Tibial nerve (tissue), 4 donors: Measurements from ENCODE around the gene ETV1. TPM values are rescaled to one million over a fixed set of nuclear protein-coding genes. Genes with fewer than 3 reads are reported as not detected.
A peak's percentile ranks its signal among the peaks of the same experiment; 100 is the strongest.
"Not testable (repeated sequence)": the region's sequence is repeated elsewhere in the genome, so short reads cannot be mapped to it uniquely, and the experiment has no call there.

Experiments used
- DNase-seq, 2 donors: peaks; one replicate each; pipeline ENCODE4 v3.0.0-alpha.2; 2019; ENCODE audit warnings: low spot score in 2 of 2
- H3K27ac ChIP-seq, 4 donors: fragments of 200-600 bp; sonication (generic) in 3 of 4; one replicate each; pipeline ENCODE4 v1.5.1; 2017 to 2019; ENCODE audit warnings: mild to moderate bottlenecking in 1 of 4
- H3K27me3 ChIP-seq, 2 donors: fragments of 200-600 bp; sonication (generic) in 1 of 2; one replicate each; pipeline versions ENCODE4 v1.5.1 to v1.6.0; 2017 to 2019
- H3K36me3 ChIP-seq, 3 donors: fragments of 200-600 bp; sonication (generic); one replicate each; pipeline ENCODE4 v1.5.1; 2018 to 2019
- H3K4me1 ChIP-seq, 4 donors: fragments of 200-600 bp; sonication (generic) in 3 of 4; one replicate each; pipeline ENCODE4 v1.5.1; 2017 to 2019
- H3K4me3 ChIP-seq, 4 donors: fragments of 200-600 bp; sonication (generic) in 3 of 4; one replicate each; pipeline ENCODE4 v1.5.1; 2017 to 2019; ENCODE audit warnings: mild to moderate bottlenecking in 1 of 4, moderate library complexity in 1 of 4
- H3K9me3 ChIP-seq, 4 donors: fragments of 200-600 bp; sonication (generic) in 3 of 4; one replicate each; pipeline ENCODE4 v1.5.1; 2017 to 2019
- CTCF ChIP-seq, 5 experiments: fragments of 200-600 bp in 3 of 5; fragments of 450-650 bp in 2 of 5; sonication (generic) in 3 of 5; IDR thresholded peaks; one replicate each; pipeline ENCODE4 v1.5.1; 2016 to 2019; ENCODE audit warnings: antibody characterized with exemption in 5 of 5, mild to moderate bottlenecking in 3 of 5, moderate library complexity in 2 of 5
- EP300 ChIP-seq, 2 donors: sonication (generic); formaldehyde crosslinking; IDR thresholded peaks; one replicate each; pipeline ENCODE4 v1.6.1; 2017; ENCODE audit warnings: antibody characterized with exemption in 2 of 2, mild to moderate bottlenecking in 1 of 2
- POLR2A ChIP-seq, 2 donors: fragments of 450-650 bp; IDR thresholded peaks; one replicate each; pipeline ENCODE4 v1.6.1; 2017; ENCODE audit warnings: antibody characterized with exemption in 2 of 2, mild to moderate bottlenecking in 2 of 2, moderate library complexity in 2 of 2
- WGBS, 2 donors: methylation state at CpG; one replicate each; pipeline ENCODE4 v1.1.5; 2018; 5-methylcytosine and 5-hydroxymethylcytosine counted together
- total RNA-seq, 4 donors: library from RNA; depleted of rRNA; stranded (reverse); fragments of >200 nt; gene quantifications; one replicate each; pipeline ENCODE4 v1.1.0, GENCODE V29; 2016

The ETV1 gene
- total RNA-seq, 4 donors from 2014 or later, result 8.4 to 13.3 (median 10.5) TPM

- no peaks in the 10 kb centered on the region for H3K27me3 ChIP-seq
- H3K36me3 ChIP-seq, result peaks cover 0 to 34% (median 0%) of the 10 kb centered on the region in 3 donors
- 35 to 52% methylated on average over 5 of the region's 5 CpGs for WGBS, 2 donors
- DNase-seq, result no peak
- TF ChIP-seq CTCF (IDR thresholded peaks at IDR 0.05) (no peak), EP300 (IDR thresholded peaks at IDR 0.05) (no peak), POLR2A (IDR thresholded peaks at IDR 0.05) (no peak)
- H3K9me3 ChIP-seq, result no peaks in the 10 kb centered on the region
- H3K4me3 ChIP-seq, result no peak overlapping the region
- H3K4me1 ChIP-seq, result peaks cover 0 to 16% (median 0%) of the 10 kb centered on the region in 4 donors
- peak overlapping the region in 1 of 4 donors; percentile 67 for H3K27ac ChIP-seq
Observed at GRCh38 chr7:13933536-13933935, 55.9 kb downstream of the ETV1 start.

DNA sequence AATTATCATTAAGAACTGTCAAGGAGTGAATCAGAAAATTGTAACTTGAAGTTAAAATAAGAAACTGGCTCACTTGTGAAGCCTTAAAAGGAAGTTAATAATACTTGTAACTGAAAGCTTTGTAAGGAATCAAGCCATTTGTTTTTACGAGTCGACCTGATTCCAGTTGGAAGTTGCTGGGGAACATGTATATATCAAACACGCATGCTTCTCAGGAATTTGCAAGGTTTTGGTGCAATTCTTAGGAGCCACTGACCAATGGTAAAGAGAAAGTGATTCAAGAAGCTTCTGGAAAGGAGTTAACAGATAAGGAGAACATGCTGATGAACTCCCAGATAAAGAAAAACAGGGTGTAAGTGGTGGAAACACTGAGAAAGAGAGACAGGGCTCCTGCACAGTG is 56.4 kb downstream of the ETV1 start:
- Histone ChIP-seq H3K36me3 (peaks cover 0 to 38% (median 0%) of the 10 kb centered on the region in 3 donors), H3K27ac (peak overlapping the region in 1 of 4 donors; percentile 67), H3K4me3 (no peak overlapping the region), H3K4me1 (peaks cover 0 to 16% (median 0%) of the 10 kb centered on the region in 4 donors), H3K9me3 (no peaks in the 10 kb centered on the region), H3K27me3 (no peaks in the 10 kb centered on the region)
- no peak for TF ChIP-seq POLR2A (IDR thresholded peaks at IDR 0.05)
- no peak for TF ChIP-seq EP300 (IDR thresholded peaks at IDR 0.05)
- TF ChIP-seq CTCF (IDR thresholded peaks at IDR 0.05), result no peak
- DNase-seq, result no peak
- 65 to 71% methylated on average over 3 of the region's 3 CpGs for whole genome bisulfite sequencing, 2 donors

GRCh38 chr7:13932131-13932530 is 57.3 kb downstream of the ETV1 start:
- Histone ChIP-seq H3K36me3 (peaks cover 0 to 38% (median 0%) of the 10 kb centered on the region in 3 donors), H3K4me1 (peaks cover 0 to 16% (median 0%) of the 10 kb centered on the region in 4 donors), H3K27me3 (no peaks in the 10 kb centered on the region), H3K27ac (no peak overlapping the region), H3K9me3 (no peaks in the 10 kb centered on the region), H3K4me3 (no peak overlapping the region)
- TF ChIP-seq POLR2A (IDR thresholded peaks at IDR 0.05) (no peak), EP300 (IDR thresholded peaks at IDR 0.05) (no peak), CTCF (IDR thresholded peaks at IDR 0.05) (no peak)
- WGBS, 2 donors, result 95% methylated on average over 2 of the region's 2 CpGs
- no peak for DNase-seq

GRCh38 chr7:13921062-13921461 is 68.4 kb downstream of the ETV1 start:
- Histone ChIP-seq H3K27ac (peak overlapping the region in 1 of 4 donors; percentile 32), H3K27me3 (no peaks in the 10 kb centered on the region), H3K4me1 (peaks cover 0 to 17% (median 0%) of the 10 kb centered on the region in 4 donors), H3K9me3 (no peaks in the 10 kb centered on the region), H3K4me3 (no peak overlapping the region), H3K36me3 (no peaks in the 10 kb centered on the region)
- no peak for TF ChIP-seq CTCF (IDR thresholded peaks at IDR 0.05)
- TF ChIP-seq POLR2A (IDR thresholded peaks at IDR 0.05), result no peak
- no peak for TF ChIP-seq EP300 (IDR thresholded peaks at IDR 0.05)
- 51 to 61% methylated on average over 1 of the region's 1 CpG for WGBS, 2 donors
- no peak for DNase-seq

DNA sequence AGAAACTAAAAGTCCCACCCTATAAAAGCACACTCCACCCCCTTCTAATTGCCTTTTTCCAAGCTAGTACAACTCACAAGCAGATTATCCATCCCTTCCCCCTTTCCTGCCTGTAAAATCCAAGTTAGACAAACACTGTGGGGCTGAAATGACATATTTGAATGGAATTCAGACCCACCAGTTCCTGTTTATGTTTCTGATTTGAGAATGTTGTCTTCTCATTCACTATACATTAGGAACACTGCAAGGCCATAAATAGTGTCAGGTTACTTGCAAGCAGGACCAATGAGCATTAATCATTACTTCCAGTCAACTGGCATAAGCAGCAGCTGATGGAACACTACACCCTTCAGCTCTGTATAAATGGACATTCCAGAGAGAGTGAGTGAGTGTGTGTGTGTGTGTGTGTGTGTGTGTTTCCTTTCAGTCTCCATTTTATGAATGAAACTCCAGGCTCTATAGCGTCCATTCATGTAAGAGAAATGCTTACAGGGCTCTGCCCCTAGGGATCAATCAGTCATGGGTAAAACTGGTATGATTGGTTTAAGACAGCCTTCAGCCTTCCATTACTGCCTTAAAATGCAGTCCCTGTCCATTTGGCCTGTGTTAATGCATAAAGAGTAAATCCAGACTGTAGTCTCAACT is 69.3 kb downstream of the ETV1 start:
- Histone ChIP-seq H3K27ac (peak overlapping the region in 3 of 4 donors; percentile 11 to 84 (median 27)), H3K36me3 (no peaks in the 10 kb centered on the region), H3K9me3 (no peaks in the 10 kb centered on the region), H3K27me3 (no peaks in the 10 kb centered on the region), H3K4me3 (no peak overlapping the region), H3K4me1 (peaks cover 0 to 17% (median 0%) of the 10 kb centered on the region in 4 donors)
- peak in 1 of 2 donors; percentile 41 for DNase-seq
- TF ChIP-seq EP300 (IDR thresholded peaks at IDR 0.05), result peak in 1 of 2 donors; percentile 52
- no peak for TF ChIP-seq POLR2A (IDR thresholded peaks at IDR 0.05)
- WGBS, 2 donors, result 10 to 16% methylated on average over 1 of the region's 1 CpG

- not testable (repeated sequence) for H3K27me3 ChIP-seq, H3K9me3 ChIP-seq, DNase-seq, H3K36me3 ChIP-seq, H3K27ac ChIP-seq, H3K4me3 ChIP-seq
- peaks cover 0 to 17% (median 0%) of the 10 kb centered on the region in 4 donors for H3K4me1 ChIP-seq
- WGBS, 2 donors, result 96 to 100% methylated on average over 3 of the region's 3 CpGs
Observed at GRCh38 chr7:13918333-13918732, 71.1 kb downstream of the ETV1 start.

GRCh38 chr7:13917103-13917502 is 72.4 kb downstream of the ETV1 start:
- H3K27ac ChIP-seq, H3K27me3 ChIP-seq, H3K36me3 ChIP-seq, H3K9me3 ChIP-seq, DNase-seq, H3K4me3 ChIP-seq: not testable (repeated sequence)
- WGBS, 2 donors, result 86 to 96% methylated on average over 7 of the region's 7 CpGs
- peaks cover 0 to 13% (median 0%) of the 10 kb centered on the region in 4 donors for H3K4me1 ChIP-seq
